Spinal cord (tissue), 10 donors: ENCODE data around the gene NAALAD2. TPM values are rescaled to one million over a fixed set of nuclear protein-coding genes. Genes with fewer than 3 reads are reported as not detected.
"Not testable (repeated sequence)": the region's sequence is repeated elsewhere in the genome, so short reads cannot be mapped to it uniquely, and the experiment has no call there.

Experiments
- DNase-seq, 6 donors: peaks; one replicate each; pipeline versions ENCODE4 v3.0.0 to v3.0.0-alpha.2; 2013 to 2015; ENCODE audit warnings: low spot score in 6 of 6, low read depth in 4 of 6
- H3K27ac ChIP-seq: one replicate; pipeline ENCODE4 v1.5.1; 2013; ENCODE audit warnings: low read depth, low read length, control low read depth
- H3K27me3 ChIP-seq: one replicate; pipeline ENCODE4 v1.6.1; 2013; ENCODE audit warnings: low read length; ENCODE audit not compliant: control insufficient read depth, insufficient read depth
- H3K36me3 ChIP-seq: one replicate; pipeline ENCODE4 v1.6.1; 2013; ENCODE audit warnings: low read length; ENCODE audit not compliant: control insufficient read depth, insufficient read depth
- H3K4me1 ChIP-seq: one replicate; pipeline ENCODE4 v1.6.1; 2013; ENCODE audit warnings: low read length; ENCODE audit not compliant: control insufficient read depth, insufficient read depth
- H3K4me3 ChIP-seq: one replicate; pipeline ENCODE4 v1.5.1; 2013; ENCODE audit warnings: low read depth, low read length, control low read depth
- H3K9me3 ChIP-seq: one replicate; pipeline ENCODE4 v1.6.1; 2013; ENCODE audit warnings: low read length; ENCODE audit not compliant: control insufficient read depth, insufficient read depth
- WGBS: methylation state at CpG from one replicate; pipeline ENCODE4 v1.1.5; 2013; ENCODE audit warnings: missing lambda C conversion rate; ENCODE audit not compliant: insufficient coverage; 5-methylcytosine and 5-hydroxymethylcytosine counted together
- polyA plus RNA-seq, 2 donors: library from polyadenylated mRNA; unstranded; fragments of 120-200 nt; gene quantifications; one replicate each; pipeline ENCODE4 v1.2.1, GENCODE V29; 2013; ENCODE audit not compliant: insufficient read length in 2 of 2
- small RNA-seq: library from RNA; depleted of rRNA; stranded (forward); fragments of <200 nt; gene quantifications from one replicate; pipeline ENCODE3, GENCODE V24; 2014; ENCODE audit warnings: low replicate concordance
- total RNA-seq, 2 donors: library from RNA; depleted of rRNA in 1 of 2; stranded (reverse); fragments of 120-200 nt in 1 of 2; fragments of >200 nt in 1 of 2; gene quantifications; one replicate each; pipeline versions ENCODE4 v1.2.3 to v1.2.4, GENCODE V29; 2013 to 2014
- donor health status: healthy.

Gene NAALAD2
- total and polyA plus RNA-seq, 4 donors, result 20.3 to 28.1 (median 22.8) TPM

- no peak overlapping the region for H3K27ac ChIP-seq
- no peaks in the 10 kb centered on the region for H3K36me3 ChIP-seq
- H3K27me3 ChIP-seq, result no peaks in the 10 kb centered on the region
- WGBS, result 100% methylated on average over 2 of the region's 2 CpGs
- no peak overlapping the region for H3K4me3 ChIP-seq
- peak in 1 of 6 donors; percentile 23 for DNase-seq
- H3K4me1 ChIP-seq, result no peaks in the 10 kb centered on the region
- H3K9me3 ChIP-seq, result no peaks in the 10 kb centered on the region
Observed at GRCh38 chr11:90234977-90235376, 100.5 kb downstream of the NAALAD2 start.

GRCh38 chr11:90235526-90235925 is 101.1 kb downstream of the NAALAD2 start:
- no peak overlapping the region for H3K4me3 ChIP-seq
- no peak for DNase-seq
- 80% methylated on average over 1 of the region's 4 CpGs for WGBS
- H3K27ac ChIP-seq, result no peak overlapping the region
- H3K36me3 ChIP-seq, result no peaks in the 10 kb centered on the region
- H3K4me1 ChIP-seq, result no peaks in the 10 kb centered on the region
- H3K27me3 ChIP-seq, result no peaks in the 10 kb centered on the region
- no peaks in the 10 kb centered on the region for H3K9me3 ChIP-seq

DNA sequence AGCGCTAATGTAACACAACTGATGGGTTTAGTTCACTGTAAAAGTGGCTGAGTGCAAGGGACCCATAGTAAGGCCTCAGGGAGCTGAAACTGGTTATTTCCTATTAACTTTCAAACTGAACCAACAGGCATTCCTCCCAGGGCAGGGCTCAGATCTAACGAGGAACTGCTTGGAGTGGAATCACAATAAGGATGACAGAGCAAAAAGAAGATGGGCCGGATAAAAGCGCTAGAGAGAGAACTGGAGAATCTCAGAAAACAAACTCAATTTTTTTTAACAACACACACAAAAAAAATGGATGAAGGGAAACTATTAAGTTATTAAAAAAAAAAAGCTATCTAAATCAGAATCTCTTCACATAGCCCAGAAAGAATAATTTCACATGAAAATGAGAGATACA is 102.5 kb downstream of the NAALAD2 start:
- no peaks in the 10 kb centered on the region for H3K27me3 ChIP-seq
- H3K4me3 ChIP-seq, result no peak overlapping the region
- WGBS, result no CpG with 5 or more reads among the region's 4 CpGs
- H3K36me3 ChIP-seq, result no peaks in the 10 kb centered on the region
- H3K4me1 ChIP-seq, result no peaks in the 10 kb centered on the region
- no peak overlapping the region for H3K27ac ChIP-seq
- H3K9me3 ChIP-seq, result no peaks in the 10 kb centered on the region
- no peak for DNase-seq

GRCh38 chr11:90239967-90240636 is 105.6 kb downstream of the NAALAD2 start:
- 96% methylated on average over 11 of the region's 20 CpGs for WGBS
- H3K27ac ChIP-seq, H3K27me3 ChIP-seq, H3K4me3 ChIP-seq, H3K36me3 ChIP-seq, DNase-seq, H3K9me3 ChIP-seq, H3K4me1 ChIP-seq: not testable (repeated sequence)

- Histone ChIP-seq H3K27me3 (no peaks in the 10 kb centered on the region), H3K9me3 (no peaks in the 10 kb centered on the region), H3K27ac (no peak overlapping the region), H3K36me3 (no peaks in the 10 kb centered on the region), H3K4me3 (no peak overlapping the region), H3K4me1 (no peaks in the 10 kb centered on the region)
- DNase-seq, result no peak
- WGBS, result no CpG with 5 or more reads among the region's 4 CpGs
Observed at GRCh38 chr11:90241414-90241813, 107.0 kb downstream of the NAALAD2 start.

Small RNAs within 50 kb of the gene (small RNA-seq; reads per million reads assigned to genes)
- not detected for gene RF00275

Other genes starting within 250 kb of the NAALAD2 start
- gene TRIM49D1, start 212.4 kb upstream of the NAALAD2 start, total RNA-seq, result not detected
- not detected for gene TRIM49D1, start 212.4 kb upstream of the NAALAD2 start, polyA plus RNA-seq
- gene TRIM49D2, start 210.6 kb upstream of the NAALAD2 start, total RNA-seq, result not detected
- not detected for gene TRIM49D2, start 210.6 kb upstream of the NAALAD2 start, polyA plus RNA-seq
- gene TRIM64, start 168.6 kb upstream of the NAALAD2 start, total RNA-seq, result not detected
- not detected for gene TRIM64, start 168.6 kb upstream of the NAALAD2 start, polyA plus RNA-seq
- gene TRIM49C, start 103.6 kb upstream of the NAALAD2 start, total RNA-seq, result under 1 TPM in 1 of 2 donors, not detected in 1; 0.10 TPM
- not detected for gene TRIM49C, start 103.6 kb upstream of the NAALAD2 start, polyA plus RNA-seq
- not detected for gene UBTFL1, start 48.7 kb upstream of the NAALAD2 start, total RNA-seq
- not detected for gene UBTFL1, start 48.7 kb upstream of the NAALAD2 start, polyA plus RNA-seq
- 10 to 100 TPM; 35.0 to 69.9 TPM for gene CHORDC1, start 88.4 kb downstream of the NAALAD2 start, total RNA-seq
- gene CHORDC1, start 88.4 kb downstream of the NAALAD2 start, polyA plus RNA-seq, result 10 to 100 TPM; 52.7 to 62.1 TPM